Measurements from ENCODE around the gene RIMS4. TPM values are rescaled to one million over a fixed set of nuclear protein-coding genes. Genes with fewer than 3 reads are reported as not detected.

RIMS4 gene
- total and polyA plus RNA-seq, 2 of the 8 experiments (the other 6 are each of a cell fraction or from before 2014, with no cell fraction given): 13.3 to 44.2 TPM

DNA sequence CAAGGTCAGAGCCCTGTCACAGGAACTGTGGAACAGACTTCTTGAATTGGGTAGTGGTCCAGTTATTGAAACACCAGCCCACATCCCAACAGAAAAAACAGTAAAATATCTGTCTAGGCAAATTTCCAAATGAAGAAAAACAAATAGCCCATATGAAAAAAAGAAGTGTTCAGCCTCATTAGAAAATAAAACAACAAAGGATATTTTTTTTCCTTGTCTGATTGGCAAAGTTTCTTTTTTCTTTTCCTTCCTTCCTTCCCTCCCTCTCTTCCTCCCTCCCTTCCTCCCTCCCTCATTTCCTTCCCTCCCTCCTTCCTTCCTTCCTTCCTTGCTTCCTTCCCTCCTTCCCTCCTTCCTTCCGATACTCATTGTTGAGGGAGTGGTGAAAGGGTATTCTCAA, 20.6 kb upstream of the RIMS4 start:
- Histone ChIP-seq H3K79me1 (ENCODE audit: low read depth, low read length) (no peaks in the 10 kb centered on the region), H4K20me1 (replicated peaks in 1 of 2; ENCODE audit: control insufficient read depth in 1 of 2, insufficient read depth in 2 of 2, low read length in 2 of 2) (no peaks in the 10 kb centered on the region), H3K9ac (replicated peaks in 1 of 4; ENCODE audit: extremely low read depth in 1 of 4, low read depth in 3 of 4, low read length in 3 of 4) (no peak overlapping the region), H4K5ac (ENCODE audit: insufficient read length, low read depth, low read length) (no peak overlapping the region), H3K27me3 (replicated peaks in 1 of 4; ENCODE audit: control insufficient read depth in 3 of 4, extremely low read depth in 1 of 4, insufficient read depth in 3 of 4, low read length in 3 of 4) (no peaks in the 10 kb centered on the region), H3K4me3 (ENCODE audit: extremely low read depth in 1 of 4, insufficient read depth in 2 of 4, low read depth in 3 of 4, low read length in 4 of 4) (no peak overlapping the region), H3K27ac (ENCODE audit: low read depth, low read length) (no peak overlapping the region), H4K8ac (ENCODE audit: extremely low read depth, insufficient read depth, low read length) (no peak overlapping the region), H3K4ac (replicated peaks; ENCODE audit: insufficient read length, low read depth, low read length) (no peak overlapping the region), H2BK120ac (replicated peaks; ENCODE audit: low read depth, low read length) (no peak overlapping the region), H2BK12ac (ENCODE audit: low read depth, low read length) (no peak overlapping the region), H3K56ac (replicated peaks; ENCODE audit: insufficient read length, low read depth, low read length) (no peak overlapping the region), H2BK5ac (ENCODE audit: low read depth, low read length) (no peak overlapping the region), H3K4me2 (ENCODE audit: insufficient read depth in 1 of 2, low read depth in 2 of 2, low read length in 2 of 2) (no peak overlapping the region), H3K36me3 (ENCODE audit: control insufficient read depth in 2 of 4, insufficient read depth in 4 of 4, low read length in 3 of 4) (no peaks in the 10 kb centered on the region), H3K79me2 (ENCODE audit: control insufficient read depth in 1 of 2, insufficient read depth in 2 of 2, low read length in 2 of 2) (no peaks in the 10 kb centered on the region), H3K23ac (ENCODE audit: insufficient read length) (no peak overlapping the region), H4K91ac (replicated peaks; ENCODE audit: insufficient read length, low read length) (no peak overlapping the region), H3K23me2 (ENCODE audit: low read depth, low read length) (no peaks in the 10 kb centered on the region; the same call in 1 of the 2 replicates), H2AK5ac (ENCODE audit: low read depth, low read length) (no peak overlapping the region), H2BK15ac (ENCODE audit: low read length) (no peak overlapping the region), H3K14ac (ENCODE audit: insufficient read length) (no peak overlapping the region), H3K4me1 (replicated peaks in 1 of 4; ENCODE audit: control insufficient read depth in 3 of 4, insufficient read depth in 4 of 4, low read length in 3 of 4) (peaks cover 0 to 3% (median 1%) of the 10 kb centered on the region in 4 experiments; a peak in 4 of 7 replicates), H3K9me3 (ENCODE audit: insufficient read depth in 2 of 2, low read depth in 1 of 2, low read length in 1 of 2) (0 out of 4 replicates have a peak, but pooled peaks cover 0 to 2% of the 10 kb centered on the region in 2 experiments), H2BK20ac (ENCODE audit: low read length) (no peak overlapping the region), H3K18ac (ENCODE audit: extremely low read depth, low read length) (no peak overlapping the region), H2AFZ (ENCODE audit: low read length) (no peak overlapping the region)
- FAIRE-seq: no peak
- no peak for DNase-seq (ENCODE audit: low read depth in 1 of 2, low spot score in 2 of 2)
- 77% methylated on average over 1 of the region's 1 CpG; no CpG with 5 or more reads in 1 of the 2 experiments for WGBS, 2 experiments (ENCODE audit: extremely low coverage in 1 of 2, insufficient coverage in 1 of 2, insufficient read length in 1 of 2, insufficient replicate concordance in 2 of 2, low coverage in 1 of 2, low lambda C conversion rate in 2 of 2, missing lambda C conversion rate in 1 of 2)
- ChIA-PET POLR2A (ENCODE audit: partially characterized antibody) (interaction anchor here (1.7 kb wide), 1 partner anchor 19 kb away, joined by 4 read pairs; no protein-coding TSS in a partner anchor), CTCF (ENCODE audit: partially characterized antibody) (interaction anchor here (2.3 kb wide), 1 partner anchor 31 kb away, joined by 11 read pairs; no protein-coding TSS in a partner anchor)
- TF ChIP-seq POLR2AphosphoS5 (IDR thresholded peaks at IDR 0.05; ENCODE audit: low read depth, low read length) (no peak), CTBP2 (IDR thresholded peaks at IDR 0.05; ENCODE audit: borderline replicate concordance, insufficient read depth, insufficient read length, low read length) (no peak), SIX5 (IDR thresholded peaks at IDR 0.05; ENCODE audit: low read depth, low read length) (no peak), RFX5 (IDR thresholded peaks at IDR 0.05; ENCODE audit: borderline replicate concordance, low read depth, low read length) (no peak), CBX8 (IDR thresholded peaks at IDR 0.05; ENCODE audit: borderline replicate concordance, low read depth, low read length) (no peak), GTF2F1 (IDR thresholded peaks at IDR 0.05; ENCODE audit: borderline replicate concordance, low read depth, low read length) (no peak)
- TF ChIP-seq, protein P1, sequence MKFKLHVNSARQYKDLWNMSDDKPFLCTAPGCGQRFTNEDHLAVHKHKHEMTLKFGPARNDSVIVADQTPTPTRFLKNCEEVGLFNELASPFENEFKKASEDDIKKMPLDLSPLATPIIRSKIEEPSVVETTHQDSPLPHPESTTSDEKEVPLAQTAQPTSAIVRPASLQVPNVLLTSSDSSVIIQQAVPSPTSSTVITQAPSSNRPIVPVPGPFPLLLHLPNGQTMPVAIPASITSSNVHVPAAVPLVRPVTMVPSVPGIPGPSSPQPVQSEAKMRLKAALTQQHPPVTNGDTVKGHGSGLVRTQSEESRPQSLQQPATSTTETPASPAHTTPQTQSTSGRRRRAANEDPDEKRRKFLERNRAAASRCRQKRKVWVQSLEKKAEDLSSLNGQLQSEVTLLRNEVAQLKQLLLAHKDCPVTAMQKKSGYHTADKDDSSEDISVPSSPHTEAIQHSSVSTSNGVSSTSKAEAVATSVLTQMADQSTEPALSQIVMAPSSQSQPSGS (IDR thresholded peaks at IDR 0.05; ENCODE audit: low read length): no peak
- TF ChIP-seq, protein P2, sequence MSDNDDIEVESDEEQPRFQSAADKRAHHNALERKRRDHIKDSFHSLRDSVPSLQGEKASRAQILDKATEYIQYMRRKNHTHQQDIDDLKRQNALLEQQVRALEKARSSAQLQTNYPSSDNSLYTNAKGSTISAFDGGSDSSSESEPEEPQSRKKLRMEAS (IDR thresholded peaks at IDR 0.05): no peak
- TF ChIP-seq, protein P3, sequence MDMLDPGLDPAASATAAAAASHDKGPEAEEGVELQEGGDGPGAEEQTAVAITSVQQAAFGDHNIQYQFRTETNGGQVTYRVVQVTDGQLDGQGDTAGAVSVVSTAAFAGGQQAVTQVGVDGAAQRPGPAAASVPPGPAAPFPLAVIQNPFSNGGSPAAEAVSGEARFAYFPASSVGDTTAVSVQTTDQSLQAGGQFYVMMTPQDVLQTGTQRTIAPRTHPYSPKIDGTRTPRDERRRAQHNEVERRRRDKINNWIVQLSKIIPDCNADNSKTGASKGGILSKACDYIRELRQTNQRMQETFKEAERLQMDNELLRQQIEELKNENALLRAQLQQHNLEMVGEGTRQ (IDR thresholded peaks at IDR 0.05; ENCODE audit: low read length): no peak
- TF ChIP-seq, protein P4, sequence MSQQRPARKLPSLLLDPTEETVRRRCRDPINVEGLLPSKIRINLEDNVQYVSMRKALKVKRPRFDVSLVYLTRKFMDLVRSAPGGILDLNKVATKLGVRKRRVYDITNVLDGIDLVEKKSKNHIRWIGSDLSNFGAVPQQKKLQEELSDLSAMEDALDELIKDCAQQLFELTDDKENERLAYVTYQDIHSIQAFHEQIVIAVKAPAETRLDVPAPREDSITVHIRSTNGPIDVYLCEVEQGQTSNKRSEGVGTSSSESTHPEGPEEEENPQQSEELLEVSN (IDR thresholded peaks at IDR 0.05): no peak

Measured in H1 (cell line).